Activated CD4-positive, alpha-beta T cell treated with anti-CD3 and anti-CD28 coated beads, Interleukin-10, Interleukin-2, amounts not matched to agents 100 ng/mL and 50 ng/mL, durations not matched to agents 16 hours and 8 hours (primary cell): ENCODE data around the gene MSANTD4.
A peak's percentile ranks its signal among the peaks of the same experiment; 100 is the strongest.
"Not testable (repeated sequence)": the region's sequence is repeated elsewhere in the genome, so short reads cannot be mapped to it uniquely, and the experiment has no call there.

Experiments used
- DNase-seq: peaks from one replicate; pipeline ENCODE4 v3.0.0-alpha.2; 2020

MSANTD4 gene

DNA sequence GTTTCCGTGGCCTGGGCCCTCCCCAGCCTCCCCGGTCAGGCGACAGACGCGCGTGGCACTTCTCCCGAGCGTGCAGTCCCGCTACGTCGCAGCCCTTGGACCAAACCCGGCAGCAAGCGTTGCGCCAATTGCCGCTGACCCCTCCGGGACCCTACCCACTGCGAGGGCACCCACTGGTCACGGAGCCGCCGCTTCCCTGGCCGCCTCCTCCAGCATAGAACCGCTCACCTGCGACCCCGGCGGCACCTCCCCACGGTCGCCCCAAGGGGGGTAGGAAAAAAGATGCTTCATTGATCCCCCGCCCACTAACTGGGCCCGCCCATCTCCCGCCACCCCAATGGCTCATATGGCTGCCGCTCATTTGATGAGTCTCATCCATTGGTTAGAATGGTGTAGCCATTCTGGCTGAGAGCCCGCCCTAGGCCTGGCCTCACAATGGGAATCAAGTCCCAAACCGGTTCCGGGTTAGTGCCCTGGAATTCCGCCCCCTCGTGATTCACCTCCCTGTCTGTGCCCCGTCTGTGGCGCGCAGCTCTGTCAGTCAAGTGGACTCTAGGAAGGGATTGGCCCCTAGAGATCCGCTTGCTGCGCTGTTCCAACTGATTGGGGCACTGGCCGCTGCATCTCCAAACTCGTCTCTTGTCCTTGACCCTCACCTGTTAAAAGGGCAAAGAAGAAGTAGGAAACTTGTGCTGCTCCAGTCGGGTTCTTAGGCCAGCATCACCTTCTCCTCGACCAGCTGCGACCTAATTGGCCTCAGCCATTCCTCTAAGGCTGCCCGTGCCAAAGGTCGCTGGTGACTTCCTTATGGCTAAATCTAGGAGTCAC lies at the start of gene MSANTD4:
MSANTD4 (minus strand) TSS at position 274 of the 828 bp plus-strand sequence. CDS start 11,323 bp downstream, outside the sequence.
- peak; percentile 99 for DNase-seq

DNA sequence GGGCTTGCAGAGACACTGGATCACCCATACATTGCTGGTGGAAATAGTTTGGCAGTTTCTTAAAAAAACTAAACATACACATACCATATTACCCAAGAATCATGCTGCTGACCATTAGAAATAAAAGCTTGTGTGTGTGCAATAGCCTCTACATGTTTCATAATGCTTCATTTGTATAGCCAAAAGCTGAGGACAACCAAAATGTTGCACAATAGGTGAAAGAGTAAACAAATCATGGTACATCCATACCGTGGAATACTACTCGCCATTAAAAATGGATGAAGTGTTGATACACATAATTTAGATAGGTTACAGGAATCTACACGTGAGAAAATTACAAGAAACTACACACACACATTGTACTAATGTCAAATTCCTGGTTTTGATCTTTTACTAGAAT lies 48.6 kb upstream of the MSANTD4 start:
- no peak for DNase-seq

DNA sequence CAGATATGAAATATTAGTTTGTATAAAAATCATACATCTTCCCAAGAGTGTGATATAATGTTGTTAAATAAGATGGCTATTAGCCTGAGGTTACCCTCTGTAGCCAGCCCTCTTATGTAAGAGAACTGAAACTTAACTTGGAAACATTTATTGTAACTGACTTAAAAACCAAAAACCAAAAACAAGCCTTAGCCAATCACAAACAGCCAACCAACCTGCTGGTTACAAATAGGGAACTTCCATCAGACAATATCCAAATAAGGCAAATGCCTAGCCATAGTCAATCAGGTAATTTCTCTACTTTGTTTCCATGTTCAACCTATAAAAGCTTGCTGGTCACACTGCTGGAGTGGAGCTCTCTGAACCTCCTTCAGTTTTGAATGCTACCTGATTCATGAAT lies 41.0 kb upstream of the MSANTD4 start:
- DNase-seq: peak; percentile 45

DNA sequence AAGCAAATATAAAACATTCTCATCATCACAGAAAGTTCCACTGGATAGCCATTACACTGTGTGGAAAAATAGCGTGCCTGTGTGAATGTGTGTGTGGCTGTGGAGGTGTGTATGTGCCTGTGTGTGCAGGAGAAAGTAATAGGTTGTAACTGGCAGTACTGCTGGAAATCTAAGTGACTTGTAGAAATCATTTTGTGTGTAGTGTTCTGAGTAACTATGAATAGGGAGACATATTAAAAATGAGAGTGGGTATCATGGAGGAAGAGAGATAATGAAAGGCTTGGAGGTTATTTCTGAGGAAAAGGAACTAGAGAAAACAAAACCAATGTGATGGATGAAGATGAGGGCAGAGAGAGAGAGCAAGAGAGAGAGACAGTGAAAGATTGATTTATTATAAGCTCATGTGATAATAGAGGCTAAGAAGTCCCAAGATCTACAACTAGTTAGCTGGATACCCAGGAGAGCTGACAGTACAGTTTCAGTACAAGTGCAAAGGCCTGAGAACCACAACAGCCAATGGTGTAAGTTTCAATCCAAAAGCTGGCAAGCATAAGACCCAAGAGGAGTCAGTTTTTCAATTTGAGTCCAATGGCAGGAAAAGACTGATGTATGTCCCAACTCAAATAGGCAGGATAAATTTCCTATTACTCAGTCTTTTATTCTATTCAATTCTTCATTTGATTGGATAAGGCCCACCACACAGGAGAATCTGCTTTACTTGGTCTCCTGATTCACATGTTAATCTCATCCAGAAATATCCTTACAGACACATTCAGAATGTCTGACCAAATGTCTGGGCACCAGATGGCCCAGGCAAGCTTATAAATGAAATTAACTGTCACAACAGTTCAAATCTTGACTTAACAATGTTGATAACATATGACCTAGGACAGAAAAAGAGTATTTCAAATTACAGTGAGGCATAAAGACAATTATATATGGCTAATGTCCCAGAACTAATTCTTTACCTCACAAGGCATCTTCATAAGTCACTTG lies 40.2 kb upstream of the MSANTD4 start:
- peak; percentile 50 for DNase-seq

DNA sequence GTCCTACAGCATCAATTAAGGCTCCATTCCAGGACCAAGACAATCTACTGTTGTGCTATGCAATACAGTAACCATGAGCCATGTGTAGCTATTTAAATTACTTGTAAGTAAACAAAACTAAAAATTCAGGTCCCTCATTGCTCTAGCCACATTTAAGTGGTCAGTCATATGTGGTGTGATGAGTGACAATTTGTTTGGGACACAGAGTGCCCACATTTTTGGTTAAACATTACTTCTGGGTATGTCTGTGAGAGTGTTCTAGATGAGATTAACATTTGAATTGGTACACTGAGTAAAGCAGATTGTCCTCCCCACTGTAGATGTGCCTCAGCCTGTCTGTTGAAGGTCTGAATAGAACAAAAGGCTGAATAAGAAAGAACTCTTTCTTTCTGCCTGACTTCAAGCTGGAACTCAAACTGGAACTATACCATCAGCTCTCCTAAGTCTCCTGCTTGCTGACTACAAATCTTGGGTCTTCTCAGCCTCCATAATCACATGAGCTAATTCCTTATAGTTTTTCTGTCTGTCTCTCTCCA lies 39.3 kb upstream of the MSANTD4 start:
- DNase-seq: no peak

DNA sequence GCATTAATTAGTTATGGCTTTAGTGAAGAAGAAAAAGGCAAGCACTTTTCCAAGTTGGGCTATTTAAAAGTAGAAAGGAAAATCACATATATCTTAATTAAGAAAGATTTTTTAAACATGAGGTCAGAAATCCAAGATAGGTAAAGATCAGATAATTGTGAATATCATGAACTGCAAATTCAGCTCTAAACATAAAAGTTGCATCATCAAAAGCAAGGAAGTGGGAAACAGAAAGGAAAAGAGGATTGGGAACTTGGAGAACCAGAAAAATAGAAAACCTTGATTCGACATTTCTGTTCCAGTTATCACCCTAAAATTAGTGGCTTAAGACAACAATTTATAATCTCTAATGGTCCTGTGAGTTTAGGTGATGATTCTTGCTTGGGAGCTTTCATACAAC lies 37.6 kb upstream of the MSANTD4 start:
- DNase-seq: no peak

DNA sequence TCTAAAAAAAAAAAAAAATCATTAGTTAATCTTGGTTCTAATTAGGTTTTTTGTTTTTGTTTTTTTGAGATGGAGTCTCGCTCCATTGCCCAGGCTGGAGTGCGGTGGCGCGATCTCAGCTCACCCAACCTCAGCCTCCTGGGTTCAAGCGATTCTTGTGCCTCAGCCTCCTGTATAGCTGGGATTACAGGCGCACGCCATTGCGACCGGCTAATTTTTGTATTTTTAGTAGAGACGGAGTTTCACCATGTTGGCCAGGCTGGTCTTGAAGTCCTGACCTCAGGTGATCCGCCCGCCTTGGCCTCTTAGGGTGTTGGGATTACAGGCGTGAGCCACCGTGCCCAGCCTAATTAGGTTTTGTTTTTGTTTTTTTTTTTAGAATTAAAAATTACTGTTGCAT lies 36.3 kb upstream of the MSANTD4 start:
- DNase-seq: not testable (repeated sequence)

DNA sequence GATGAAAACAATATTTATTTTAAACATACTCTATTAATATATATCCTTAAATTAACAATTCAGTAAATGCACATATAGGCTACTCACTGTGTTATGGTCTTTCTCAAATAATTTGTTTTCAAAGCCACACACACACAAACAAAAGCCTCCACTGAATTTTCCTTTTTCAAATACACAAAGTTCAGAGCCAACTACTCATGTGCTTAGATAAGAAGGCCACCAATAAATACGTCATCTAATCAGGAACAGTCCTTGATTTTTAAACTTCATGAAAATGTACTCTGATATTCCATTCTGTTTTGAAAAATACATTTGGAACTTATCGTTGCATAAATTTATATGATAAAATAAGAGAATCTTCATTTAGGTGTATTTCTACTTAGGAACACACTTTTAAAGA lies 29.1 kb upstream of the MSANTD4 start:
- DNase-seq: no peak

DNA sequence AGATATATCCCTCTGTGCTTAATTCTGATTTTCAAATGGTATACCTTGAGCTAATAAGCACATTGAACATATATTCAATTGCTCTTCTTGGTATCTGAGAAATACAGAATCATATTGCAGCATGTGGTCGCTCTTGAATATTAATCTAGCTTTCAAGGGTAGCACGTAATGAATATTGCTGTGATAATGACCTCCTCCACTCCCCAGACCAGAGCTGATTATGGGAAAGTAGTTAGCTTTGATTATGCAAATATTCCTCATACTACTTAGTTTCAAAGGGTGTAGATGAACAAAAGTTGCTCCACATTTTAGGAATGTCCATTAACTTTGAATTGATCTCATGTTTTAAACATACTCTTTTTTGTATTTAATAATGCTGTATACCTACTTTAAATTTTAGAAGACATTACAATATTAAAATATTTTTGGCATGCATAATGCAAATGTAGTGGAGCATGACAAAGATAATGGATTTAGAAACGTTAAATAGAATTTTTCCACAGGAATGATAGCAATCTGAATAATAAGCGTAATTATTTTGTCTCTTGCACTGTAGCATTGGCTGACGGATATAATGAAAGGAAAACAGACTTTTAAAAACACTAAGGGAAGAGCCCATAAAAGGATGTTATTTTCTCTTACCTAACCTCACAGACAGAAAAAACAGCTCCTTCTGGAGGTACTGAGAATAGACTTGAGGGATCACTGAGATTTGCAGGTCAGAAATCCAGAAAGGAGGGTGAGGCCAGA lies 27.9 kb upstream of the MSANTD4 start:
- no peak for DNase-seq

DNA sequence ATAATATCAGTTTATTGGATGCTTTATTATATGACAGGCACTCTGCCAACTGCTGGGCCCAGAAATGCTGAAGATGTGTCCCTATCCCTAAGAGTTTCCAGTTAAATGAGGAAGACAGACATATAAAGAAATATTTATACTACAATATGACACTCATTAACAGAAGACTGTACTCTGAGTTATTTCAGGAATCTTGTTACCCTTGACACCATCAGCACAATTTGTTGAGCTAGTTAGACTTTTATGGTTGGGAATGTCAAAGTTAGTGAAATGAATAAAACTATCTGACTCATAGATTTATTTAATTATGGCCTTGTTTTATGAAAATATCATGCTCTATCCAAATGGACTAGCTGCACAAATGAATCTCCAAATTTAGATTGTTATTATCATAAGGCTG lies 25.6 kb upstream of the MSANTD4 start:
- DNase-seq: no peak

DNA sequence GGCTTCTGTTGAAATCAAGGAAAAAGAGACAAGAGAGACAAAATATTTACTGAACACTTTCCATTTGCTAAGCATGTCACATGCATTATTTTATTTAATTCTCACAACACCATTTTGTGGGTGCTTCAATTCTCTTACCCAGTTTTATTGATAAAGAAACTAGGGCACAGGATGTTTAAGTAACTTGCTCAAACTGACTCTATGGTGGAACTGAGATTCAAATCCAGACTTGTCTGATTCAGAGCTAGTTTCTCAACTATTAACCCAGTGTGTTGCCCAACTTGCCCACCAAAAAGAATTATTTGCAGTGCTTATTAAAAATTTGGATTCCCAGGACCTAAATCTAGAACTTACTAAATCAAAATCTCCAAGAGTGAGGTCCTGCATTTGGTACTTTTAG lies 21.5 kb upstream of the MSANTD4 start:
- peak; percentile 62 for DNase-seq

DNA sequence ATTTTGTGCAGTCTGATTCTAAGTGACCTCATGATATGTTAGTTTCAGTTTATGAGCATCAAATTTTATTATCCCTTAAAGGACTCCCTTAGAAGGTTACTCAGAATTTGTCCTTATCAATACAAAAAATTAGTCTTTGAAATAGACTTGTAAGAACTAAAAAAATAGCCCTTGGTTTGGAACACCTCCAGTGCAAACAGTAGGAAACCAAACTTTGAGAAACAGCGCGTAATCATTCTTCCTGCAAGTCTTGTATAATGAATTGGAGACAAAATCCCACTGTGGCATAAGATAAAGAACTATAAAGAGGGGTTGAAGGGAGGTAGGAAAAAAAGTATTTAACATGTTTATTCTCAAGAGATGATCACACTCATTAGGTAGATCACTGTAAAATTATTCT lies 10.8 kb upstream of the MSANTD4 start:
- no peak for DNase-seq

DNA sequence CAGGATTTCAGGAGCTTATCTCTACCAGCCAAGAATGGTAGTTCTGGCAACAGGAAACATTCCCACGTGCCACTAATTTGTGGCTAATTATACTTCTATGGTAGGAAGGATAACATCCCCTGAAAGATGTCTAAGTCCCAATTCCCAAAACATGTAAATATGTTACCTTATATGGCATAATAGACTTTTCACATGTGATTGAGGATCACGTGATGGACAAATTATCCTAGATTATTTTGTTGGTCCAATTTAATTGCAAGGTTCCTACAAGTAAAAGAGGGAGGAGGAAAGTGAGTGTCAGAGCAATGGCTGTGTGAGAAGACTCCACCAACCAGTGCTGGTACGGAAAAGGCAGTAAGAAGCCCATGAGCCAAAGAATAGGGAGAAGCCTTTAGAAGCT lies 9.9 kb upstream of the MSANTD4 start:
- DNase-seq: no peak

DNA sequence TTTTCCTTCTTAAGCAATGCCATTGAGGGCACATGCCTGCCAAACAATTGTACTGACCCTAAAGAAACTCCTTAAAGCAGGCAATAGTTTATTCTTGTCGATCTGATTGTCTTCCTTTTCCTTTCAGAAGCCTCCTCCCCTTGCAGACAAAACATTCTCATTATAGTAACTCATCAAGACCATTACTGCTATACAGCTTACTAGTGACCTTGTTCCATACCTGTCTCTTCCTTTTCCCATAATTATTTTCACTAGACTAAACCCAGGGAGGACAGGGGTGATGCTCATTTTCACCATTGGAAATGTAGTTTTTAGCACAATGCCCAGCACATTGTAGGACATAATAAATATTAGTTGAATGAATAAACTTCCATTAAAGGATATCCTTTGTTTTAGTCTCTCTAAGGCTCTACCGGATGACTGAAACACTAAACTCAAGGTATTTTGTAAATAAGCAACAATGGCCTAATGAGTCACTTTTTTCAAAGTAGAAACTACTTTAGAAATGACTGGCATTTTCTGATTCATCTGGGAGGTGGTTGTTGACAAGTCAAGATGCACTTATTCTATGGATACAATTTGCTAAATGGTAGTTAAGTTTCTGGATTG lies 9.3 kb upstream of the MSANTD4 start:
- peak; percentile 75 for DNase-seq

DNA sequence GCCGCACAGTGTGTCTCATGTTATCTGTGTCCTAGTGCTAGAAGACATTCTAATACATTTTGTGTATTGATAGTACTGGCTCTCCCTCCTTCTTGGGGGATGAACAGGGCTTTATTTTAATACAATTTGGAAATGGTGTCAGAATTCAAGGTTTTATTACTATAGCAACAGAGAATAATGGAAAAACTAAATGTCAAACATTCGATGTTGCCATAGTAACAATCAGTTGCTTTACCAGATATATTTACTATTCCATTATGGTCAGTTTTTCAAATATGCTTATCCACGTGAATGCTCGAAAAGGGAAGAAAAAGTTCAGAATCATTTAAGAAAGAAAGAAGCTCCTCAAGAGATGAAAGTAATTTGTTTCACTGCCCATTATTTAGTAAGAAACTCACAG lies 8.6 kb upstream of the MSANTD4 start:
- no peak for DNase-seq

DNA sequence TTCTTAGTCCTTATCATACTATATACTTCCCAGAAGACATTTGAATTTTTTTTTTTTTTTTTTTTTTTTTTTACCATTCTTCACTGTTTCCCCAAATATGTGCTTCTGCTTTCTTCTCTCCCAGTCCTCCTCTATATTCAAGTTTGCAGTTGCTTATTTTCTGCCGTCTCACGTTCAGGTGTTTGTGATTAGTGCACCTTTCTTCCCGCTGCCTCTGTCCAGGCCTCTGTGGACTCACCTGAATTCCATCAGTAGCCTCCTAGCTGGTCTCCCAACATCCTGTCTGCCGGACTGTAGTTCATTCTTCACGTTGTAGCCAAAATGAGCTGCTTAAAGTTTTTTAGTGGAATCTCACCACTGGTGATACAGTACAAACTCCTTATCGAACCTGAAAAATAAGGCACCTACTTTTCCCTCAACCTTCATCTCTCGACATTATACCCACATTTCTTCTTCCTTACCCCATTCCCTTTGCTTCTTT lies 795 bp upstream of the MSANTD4 start:
- DNase-seq: no peak

DNA sequence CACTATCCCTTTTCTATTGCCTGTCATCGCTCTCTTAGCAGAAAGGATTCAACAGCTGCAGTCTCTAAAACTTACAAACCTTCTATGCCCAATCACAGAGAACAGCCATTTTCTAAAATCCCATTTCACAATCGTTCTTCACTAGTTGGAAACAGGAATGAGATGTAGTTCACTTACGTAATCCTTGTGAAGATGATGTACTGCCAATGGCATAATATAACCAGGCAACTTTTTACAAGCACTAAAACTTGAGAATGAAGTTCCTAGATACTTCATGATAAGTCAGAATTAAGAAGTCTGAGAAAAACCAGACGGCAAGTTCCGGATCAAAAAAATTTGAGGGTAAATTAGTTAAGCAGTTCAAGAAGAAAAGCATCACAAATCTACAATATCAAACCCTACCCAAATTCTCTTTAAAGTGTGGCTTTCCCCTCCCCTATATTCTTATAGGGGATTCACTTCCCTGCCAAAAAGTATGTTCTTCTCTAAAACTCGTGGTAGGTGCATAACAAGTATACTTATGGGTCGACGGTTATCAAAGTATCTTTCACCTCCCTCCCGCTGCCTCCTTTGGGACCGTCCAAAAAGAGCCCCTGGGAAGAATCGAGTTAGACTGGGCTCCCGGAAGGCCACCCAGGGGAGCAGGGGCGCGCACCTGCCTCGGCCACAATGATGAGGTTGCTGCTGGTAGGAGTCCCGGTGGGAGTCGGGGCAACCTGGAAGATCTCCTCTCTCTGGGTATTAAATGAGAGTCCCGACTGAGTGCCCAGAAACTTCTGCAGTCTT lies 666 bp downstream of the MSANTD4 start:
- no peak for DNase-seq

DNA sequence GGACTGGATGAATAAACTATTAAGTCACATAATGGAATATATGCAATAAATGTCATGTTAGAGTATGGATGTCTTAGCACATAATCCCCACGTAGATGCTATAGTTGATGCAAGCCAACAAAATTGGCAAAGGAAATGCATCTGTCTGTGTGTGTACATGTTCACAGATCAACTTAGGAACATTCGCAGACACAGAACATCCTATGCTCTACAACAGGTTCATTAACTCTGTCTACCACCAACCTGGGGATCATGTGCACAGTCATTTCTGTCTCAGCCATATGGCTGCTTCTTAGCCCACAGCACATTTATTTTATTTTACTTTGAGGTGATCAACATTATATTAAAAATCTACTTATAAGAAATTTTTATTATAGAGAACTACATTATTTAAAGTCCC lies 4.9 kb downstream of the MSANTD4 start:
- DNase-seq: no peak

DNA sequence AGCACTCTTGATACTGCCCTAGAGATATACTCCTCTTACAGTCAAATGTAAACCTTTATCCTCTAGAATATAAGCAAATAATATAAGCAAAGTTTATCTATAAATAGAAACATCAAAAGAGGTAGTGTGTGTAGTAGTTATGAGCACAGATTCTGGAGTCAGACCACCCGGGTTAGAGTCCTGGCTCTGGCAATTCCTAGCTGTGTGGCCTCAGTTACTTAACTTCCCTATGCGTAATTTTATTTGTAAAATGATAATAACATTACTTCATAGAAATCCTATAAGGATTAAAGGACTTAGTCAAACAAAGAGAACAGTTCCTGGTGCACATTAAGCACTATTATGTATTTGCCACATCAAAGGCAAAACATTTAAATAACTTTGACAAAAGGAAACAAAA lies 7.0 kb downstream of the MSANTD4 start:
- no peak for DNase-seq

DNA sequence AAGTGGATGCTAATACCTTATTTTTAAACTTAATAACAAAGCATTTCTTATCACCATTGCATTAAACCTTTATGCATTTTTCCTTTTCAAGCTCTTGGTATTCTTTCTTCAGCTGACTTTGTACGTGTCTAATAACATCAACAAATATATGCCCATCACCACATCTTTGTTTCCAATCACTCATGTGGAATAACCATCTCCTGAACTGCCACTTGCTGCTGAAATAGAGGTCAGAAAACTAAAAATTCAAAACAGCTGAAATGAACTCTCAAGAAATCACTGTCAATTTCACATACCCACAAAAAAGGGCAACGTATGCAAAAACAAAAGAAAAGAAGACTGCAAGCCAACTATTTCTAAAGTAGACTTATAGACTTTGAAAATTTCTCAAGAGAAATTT lies 7.4 kb downstream of the MSANTD4 start:
- no peak for DNase-seq

DNA sequence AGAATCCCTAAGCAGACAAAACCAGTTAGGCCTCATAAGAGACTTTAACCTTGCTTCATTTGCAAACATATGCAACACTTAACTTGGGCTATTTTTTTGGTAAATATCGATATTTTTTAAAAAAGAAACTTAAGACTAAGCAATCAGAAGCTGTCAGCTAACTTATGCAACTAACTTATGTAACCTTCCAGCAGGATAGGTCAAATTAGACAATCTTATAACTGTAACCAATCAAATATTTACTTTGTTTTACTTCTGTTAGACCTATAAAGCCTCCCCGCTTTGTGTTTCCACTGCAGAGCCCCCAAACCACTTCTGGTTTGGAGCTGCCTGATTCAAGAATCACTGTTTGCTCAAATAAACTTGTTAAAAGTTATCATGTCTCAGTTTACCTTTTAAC lies 8.0 kb downstream of the MSANTD4 start:
- no peak for DNase-seq
